PC-9 (cell line): ENCODE measurements around the gene DSCAML1. TPM values are rescaled to one million over a fixed set of nuclear protein-coding genes. Genes with fewer than 3 reads are reported as not detected.

Experiments used
- BruUV-seq: library from RNA; stranded (reverse); fragments of 400-500 nt; replicated peaks from 2 replicates; lab custom pipeline; 2021; lab: Mats Ljungman, UMichigan
- CTCF ChIA-PET: fragments of 300-600 bp; sonication (Branson Sonifier 250); formaldehyde crosslinking; loops from one replicate; lab custom pipeline; 2022; ENCODE audit warnings: antibody characterized with exemption; lab: Charles Lee
- POLR2A ChIA-PET: fragments of 300-600 bp; sonication (Branson Sonifier 250); formaldehyde crosslinking; loops from one replicate; lab custom pipeline; 2022; ENCODE audit warnings: antibody characterized with exemption; ENCODE audit not compliant: unreplicated experiment; lab: Charles Lee
- DNase-seq, 2 experiments: peaks; one replicate each; pipeline versions ENCODE4 v3.0.0 to v3.0.0-alpha.2; 2015 to 2022; ENCODE audit warnings: mixed read lengths in 1 of 2
- H2AFZ ChIP-seq: fragments of 200-600 bp; sonication (generic); 2 replicates; pipeline ENCODE4 v1.8.1; 2017; ENCODE audit warnings: antibody characterized with exemption
- H3F3A ChIP-seq: fragments of 200-600 bp; sonication (generic); 2 replicates; pipeline ENCODE4 v1.8.1; 2017; ENCODE audit warnings: antibody characterized with exemption, mild to moderate bottlenecking, low read depth; ENCODE audit not compliant: insufficient read depth
- H3K27ac ChIP-seq: fragments of 200-600 bp; sonication (generic); 2 replicates; pipeline ENCODE4 v1.6.1; 2016; ENCODE audit warnings: mixed run types
- H3K27me3 ChIP-seq: fragments of 200-600 bp; sonication (generic); 2 replicates; pipeline ENCODE4 v1.6.1; 2016; ENCODE audit warnings: low read depth, mixed run types; ENCODE audit not compliant: insufficient read depth
- H3K36me3 ChIP-seq: fragments of 200-600 bp; sonication (generic); 2 replicates; pipeline ENCODE4 v1.6.1; 2016; ENCODE audit warnings: low read depth, mixed run types
- H3K4me1 ChIP-seq: fragments of 200-600 bp; sonication (generic); replicated peaks from 2 replicates; pipeline ENCODE4 v1.6.1; 2016; ENCODE audit warnings: mixed run types; ENCODE audit not compliant: insufficient read depth
- H3K4me2 ChIP-seq: fragments of 200-600 bp; sonication (generic); 2 replicates; pipeline ENCODE4 v1.6.1; 2017; ENCODE audit warnings: mixed run types
- H3K4me3 ChIP-seq: fragments of 200-600 bp; sonication (generic); 2 replicates; pipeline ENCODE4 v1.6.1; 2016; ENCODE audit warnings: mixed run types
- H3K79me2 ChIP-seq: fragments of 200-600 bp; sonication (generic); 2 replicates; pipeline ENCODE4 v1.6.1; 2017; ENCODE audit warnings: low read depth, mixed run types
- H3K9me2 ChIP-seq: fragments of 200-600 bp; sonication (generic); 2 replicates; pipeline ENCODE4 v1.8.1; 2017; ENCODE audit warnings: mild to moderate bottlenecking; ENCODE audit not compliant: insufficient read depth
- H3K9me3 ChIP-seq: fragments of 200-600 bp; sonication (generic); 2 replicates; pipeline ENCODE4 v1.8.1; 2016; ENCODE audit warnings: low read depth; ENCODE audit not compliant: insufficient read depth
- H4K20me1 ChIP-seq: fragments of 200-600 bp; sonication (generic); 2 replicates; pipeline ENCODE4 v1.8.1; 2017; ENCODE audit not compliant: insufficient read depth
- CTCF ChIP-seq: fragments of 200-600 bp; sonication (generic); conservative IDR thresholded peaks from 2 replicates; pipeline ENCODE4 v1.6.1; 2017; ENCODE audit warnings: mixed run types, antibody characterized with exemption, mild to moderate bottlenecking, moderate library complexity
- EZH2 ChIP-seq: fragments of 200-600 bp; sonication (generic); IDR thresholded peaks from 2 replicates; pipeline ENCODE4 v1.8.0; 2017; ENCODE audit warnings: antibody characterized with exemption, low read depth
- intact Hi-C: fragments of 100-400 bp; cut with micrococcal nuclease; formaldehyde crosslinking; loops from one replicate; pipeline ENCODE4 v1.10.0; 2022; ENCODE audit not compliant: unreplicated experiment
- total RNA-seq: library from RNA; stranded (reverse); gene quantifications from 2 replicates; pipeline ENCODE4 v1.2.3, GENCODE V29; 2021

Gene DSCAML1
- total RNA-seq, 1 experiment from 2014 or later, result not detected

GRCh38 chr11:117489999-117490679, 306.9 kb downstream of the DSCAML1 start:
- Histone ChIP-seq H3K27ac (no peak overlapping the region), H3K27me3 (peaks cover 95% of the 10 kb centered on the region), H3F3A (no peaks in the 10 kb centered on the region), H3K9me2 (no peaks in the 10 kb centered on the region), H3K79me2 (no peaks in the 10 kb centered on the region), H3K4me1 (no peaks in the 10 kb centered on the region), H2AFZ (no peak overlapping the region), H3K4me2 (no peak overlapping the region), H3K4me3 (no peak overlapping the region), H3K36me3 (no peaks in the 10 kb centered on the region), H4K20me1 (0 out of 2 replicates have a peak, but pooled peaks cover 4% of the 10 kb centered on the region), H3K9me3 (no peaks in the 10 kb centered on the region)
- POLR2A ChIA-PET, result no interaction called here
- TF ChIP-seq CTCF (no peak), EZH2 (no peak)
- CTCF ChIA-PET, result no interaction called here
- BruUV-seq, result no TSS peak
- intact Hi-C loops, result no loop called here
- DNase-seq, result no peak

- TF ChIP-seq EZH2, result no peak
- H3K79me2 ChIP-seq, result no peaks in the 10 kb centered on the region
- H3K27ac ChIP-seq, result no peak overlapping the region
- DNase-seq, result no peak
- H3K9me3 ChIP-seq, result no peaks in the 10 kb centered on the region
- no peak overlapping the region for H3K4me2 ChIP-seq
- H3K4me1 ChIP-seq, result no peaks in the 10 kb centered on the region
- CTCF ChIA-PET, result no interaction called here
- peaks cover 95% of the 10 kb centered on the region for H3K27me3 ChIP-seq
- H3K9me2 ChIP-seq, result no peaks in the 10 kb centered on the region
- no peaks in the 10 kb centered on the region for H3F3A ChIP-seq
- 0 out of 2 replicates have a peak, but pooled peaks cover 4% of the 10 kb centered on the region for H4K20me1 ChIP-seq
- no peaks in the 10 kb centered on the region for H3K36me3 ChIP-seq
- BruUV-seq, result no TSS peak
- intact Hi-C loops, result no loop called here
- no peak overlapping the region for H3K4me3 ChIP-seq
- H2AFZ ChIP-seq, result no peak overlapping the region
- POLR2A ChIA-PET, result no interaction called here
Observed at GRCh38 chr11:117488996-117489952, 307.7 kb downstream of the DSCAML1 start.

GRCh38 chr11:117486059-117486458, 311.0 kb downstream of the DSCAML1 start:
- no peak overlapping the region for H3K27ac ChIP-seq
- intact Hi-C loops, result no loop called here
- TF ChIP-seq EZH2 (no peak), CTCF (no peak)
- H3K9me2 ChIP-seq, result no peaks in the 10 kb centered on the region
- H3K4me1 ChIP-seq, result no peaks in the 10 kb centered on the region
- H3F3A ChIP-seq, result no peaks in the 10 kb centered on the region
- no peak overlapping the region for H2AFZ ChIP-seq
- H3K4me3 ChIP-seq, result no peak overlapping the region
- POLR2A ChIA-PET, result no interaction called here
- H4K20me1 ChIP-seq, result 0 out of 2 replicates have a peak, but pooled peaks cover 4% of the 10 kb centered on the region
- peaks cover 91% of the 10 kb centered on the region for H3K27me3 ChIP-seq
- no TSS peak for BruUV-seq
- no peaks in the 10 kb centered on the region for H3K36me3 ChIP-seq
- DNase-seq, result no peak
- H3K9me3 ChIP-seq, result no peaks in the 10 kb centered on the region
- H3K4me2 ChIP-seq, result no peak overlapping the region
- H3K79me2 ChIP-seq, result no peaks in the 10 kb centered on the region
- CTCF ChIA-PET, result no interaction called here
